ENCODE measurements around the gene ZC3H4.
"Not testable (repeated sequence)": the region's sequence is repeated elsewhere in the genome, so short reads cannot be mapped to it uniquely, and the experiment has no call there.

Gene ZC3H4

DNA sequence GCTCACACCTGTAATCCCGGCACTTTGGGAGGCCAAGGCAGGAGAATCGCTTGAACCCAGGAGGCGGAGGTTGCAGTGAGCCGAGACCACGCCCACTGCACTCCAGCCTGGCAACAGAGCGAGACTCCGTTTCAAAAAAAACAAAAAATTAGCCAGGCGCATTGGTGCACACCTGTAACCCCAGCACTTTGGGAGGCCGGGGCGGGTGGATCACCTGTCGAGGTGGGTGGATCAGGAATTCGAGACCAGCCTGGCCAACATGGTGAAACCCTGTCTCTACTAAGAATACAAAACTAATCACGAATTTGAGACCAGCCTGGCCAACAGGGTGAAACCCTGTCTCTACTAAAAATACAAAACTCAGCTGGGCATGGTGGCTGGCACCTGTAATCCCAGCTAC, 35.2 kb downstream of the ZC3H4 start:
- not testable (repeated sequence) for DNase-seq

DNA sequence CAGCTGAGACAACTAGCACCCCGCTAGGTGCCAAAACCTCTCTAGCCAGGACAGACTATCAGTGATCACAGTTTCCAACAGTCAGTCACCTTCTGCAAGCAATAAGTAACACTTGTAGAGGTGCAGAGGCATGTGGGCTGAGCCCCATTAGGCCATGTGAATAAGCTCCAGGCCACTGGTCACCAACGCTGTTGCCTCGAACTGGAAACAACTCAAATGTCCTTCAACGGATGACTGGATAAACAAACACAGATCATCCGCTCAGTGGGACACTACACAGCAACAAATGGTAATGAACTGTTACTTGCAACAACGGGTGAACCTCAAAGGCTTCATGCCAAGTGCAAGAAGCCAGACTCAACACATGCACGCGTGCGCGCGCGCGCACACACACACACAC, 37.6 kb downstream of the ZC3H4 start:
- DNase-seq = no peak

DNA sequence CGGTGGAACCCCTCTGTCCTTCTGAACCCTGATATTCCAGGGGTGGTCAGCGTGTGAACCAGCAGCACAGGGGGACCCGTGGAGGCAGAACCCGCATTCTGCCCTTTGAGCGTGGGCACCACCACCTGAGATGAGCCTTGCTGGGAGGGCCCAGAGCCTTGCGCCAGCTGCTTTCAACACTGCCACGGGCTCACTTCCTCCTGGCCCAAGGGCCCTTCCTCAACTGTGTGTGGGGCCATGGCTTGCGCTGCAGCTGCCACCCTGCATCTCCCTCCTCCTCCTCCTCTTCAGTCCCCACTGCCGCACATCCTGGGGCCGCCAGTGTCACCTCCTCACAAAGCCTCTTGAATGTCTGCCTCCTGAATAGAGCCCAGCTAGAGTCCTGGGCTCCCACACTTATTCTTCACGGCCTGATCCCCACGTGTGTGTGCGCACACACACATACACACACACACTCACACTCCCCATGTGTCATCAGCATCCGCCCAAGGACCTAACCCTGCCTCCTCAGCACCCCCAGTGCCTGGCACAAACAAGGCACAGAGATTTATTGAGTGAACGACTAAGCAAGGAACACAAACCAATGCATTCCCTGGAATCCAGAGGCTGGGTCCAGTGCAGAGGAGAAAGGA, 38.3 kb downstream of the ZC3H4 start:
- no peak for DNase-seq

DNA sequence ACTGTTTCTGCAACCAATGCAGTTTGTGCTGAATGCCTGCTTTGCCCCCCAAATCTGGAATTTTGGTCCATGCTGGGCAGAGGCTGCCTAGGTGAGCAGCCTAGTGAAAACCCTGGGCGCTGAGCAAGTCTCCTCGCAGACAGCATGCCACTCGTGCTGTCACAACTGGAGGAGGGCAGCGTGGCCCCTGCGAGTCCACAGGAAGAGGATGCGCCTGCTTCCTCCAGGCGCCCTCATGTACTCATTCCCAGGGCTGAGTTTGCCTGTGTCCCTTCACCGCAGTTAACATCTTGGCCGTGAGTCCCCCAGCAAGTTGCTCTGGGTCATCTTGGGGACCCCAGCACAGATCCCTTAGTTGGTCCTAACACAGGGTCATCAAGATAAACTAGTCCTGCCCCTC, 39.0 kb downstream of the ZC3H4 start:
- no peak for DNase-seq

DNA sequence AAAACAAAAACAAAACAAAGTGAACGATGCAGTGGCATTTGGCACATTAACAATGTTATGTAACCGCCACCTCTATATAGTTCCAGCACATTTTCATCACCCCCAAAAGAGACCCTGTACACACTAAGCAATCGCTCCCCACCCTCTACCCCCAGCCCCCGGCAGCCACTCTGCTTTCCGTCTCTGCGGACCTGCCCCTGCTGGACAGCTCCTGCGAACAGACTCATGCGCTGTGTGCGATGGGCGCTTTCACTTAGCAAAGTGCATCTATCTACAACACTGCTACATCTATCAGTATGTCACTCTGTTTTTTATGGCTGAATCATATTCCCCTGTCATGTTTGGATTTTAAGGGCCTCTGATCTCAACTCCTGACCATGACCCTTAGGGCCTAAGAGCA, 40.0 kb downstream of the ZC3H4 start:
- DNase-seq = no peak

DNA sequence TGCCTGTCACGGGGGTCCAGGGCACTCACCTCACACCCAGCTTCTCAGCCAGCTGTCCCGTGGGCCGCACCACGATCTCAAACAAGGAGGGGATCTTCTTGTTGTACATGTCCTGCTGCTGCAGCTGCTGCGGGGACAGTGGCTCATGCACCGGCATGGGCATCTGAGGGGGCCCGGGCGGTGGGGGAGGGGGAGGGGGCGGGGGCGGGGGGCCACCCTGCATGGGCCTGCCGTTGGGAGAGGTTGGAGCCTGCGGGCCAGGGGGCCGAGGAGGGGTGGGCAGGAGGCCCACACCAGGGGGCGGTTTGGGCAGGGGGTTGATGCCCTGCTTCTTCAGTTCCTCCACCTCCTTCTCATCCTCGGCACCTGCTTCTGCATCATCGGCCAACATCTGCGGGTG, 41.3 kb downstream of the ZC3H4 start:
- DNase-seq = no peak

DNA sequence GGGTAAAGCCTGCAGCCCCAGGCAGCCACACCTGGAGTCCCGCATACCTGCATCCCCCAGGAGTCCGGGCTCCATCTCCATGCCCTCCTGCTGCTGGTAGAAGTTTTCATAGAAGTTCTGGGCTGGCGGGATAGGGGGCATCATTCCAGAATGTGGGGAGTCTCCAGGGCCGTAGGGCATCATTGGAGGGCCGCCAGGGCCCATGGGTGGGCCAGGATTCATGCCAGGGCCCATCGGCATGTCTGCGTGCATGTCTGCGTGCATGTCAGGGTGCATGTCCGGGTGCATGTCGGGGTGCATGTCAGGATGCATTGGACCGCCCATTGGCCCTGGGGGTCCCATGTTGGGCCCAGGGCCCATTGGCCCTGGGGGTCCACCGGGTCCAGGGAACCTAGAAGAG, 41.8 kb downstream of the ZC3H4 start:
- no peak for DNase-seq

DNA sequence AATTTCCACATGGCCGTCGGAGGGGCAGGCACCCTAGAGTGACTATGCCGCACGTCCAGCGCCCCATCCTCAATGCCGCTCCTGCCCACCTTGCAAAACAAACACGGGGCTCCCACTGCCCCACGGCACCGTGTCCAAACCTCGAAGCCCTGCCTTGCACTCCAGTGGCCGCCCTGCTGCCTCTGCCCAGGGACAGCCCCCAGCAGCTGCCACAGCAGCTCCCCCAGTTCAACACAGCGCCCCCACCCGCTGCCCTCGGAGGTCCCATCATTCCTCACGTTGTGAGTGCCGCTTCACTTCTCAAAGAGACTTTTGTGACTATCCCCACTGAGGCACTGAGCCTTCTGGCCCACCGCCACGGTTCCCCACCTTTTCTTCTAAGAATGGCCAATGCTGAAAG, 42.8 kb downstream of the ZC3H4 start:
- DNase-seq = no peak

DNA sequence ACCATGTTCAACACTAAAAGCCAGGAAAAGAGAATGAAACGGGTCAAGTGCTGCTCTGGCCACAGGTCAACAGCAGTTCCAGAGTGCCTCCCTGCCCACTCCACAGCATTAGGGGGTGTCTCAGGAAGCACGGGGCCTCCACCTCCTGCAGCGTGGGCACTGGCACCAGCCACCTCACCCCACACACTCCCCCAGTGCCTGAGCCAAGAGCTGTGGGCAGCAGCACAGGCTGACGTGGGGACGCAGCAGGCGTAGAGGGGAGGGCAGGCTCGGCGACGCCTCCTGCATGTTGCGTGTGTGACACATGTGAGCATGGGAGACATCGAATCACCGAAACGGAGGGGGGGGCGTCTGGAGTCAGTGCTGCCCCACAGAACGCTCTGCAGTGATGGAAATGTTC, 43.8 kb downstream of the ZC3H4 start:
- no peak for DNase-seq

DNA sequence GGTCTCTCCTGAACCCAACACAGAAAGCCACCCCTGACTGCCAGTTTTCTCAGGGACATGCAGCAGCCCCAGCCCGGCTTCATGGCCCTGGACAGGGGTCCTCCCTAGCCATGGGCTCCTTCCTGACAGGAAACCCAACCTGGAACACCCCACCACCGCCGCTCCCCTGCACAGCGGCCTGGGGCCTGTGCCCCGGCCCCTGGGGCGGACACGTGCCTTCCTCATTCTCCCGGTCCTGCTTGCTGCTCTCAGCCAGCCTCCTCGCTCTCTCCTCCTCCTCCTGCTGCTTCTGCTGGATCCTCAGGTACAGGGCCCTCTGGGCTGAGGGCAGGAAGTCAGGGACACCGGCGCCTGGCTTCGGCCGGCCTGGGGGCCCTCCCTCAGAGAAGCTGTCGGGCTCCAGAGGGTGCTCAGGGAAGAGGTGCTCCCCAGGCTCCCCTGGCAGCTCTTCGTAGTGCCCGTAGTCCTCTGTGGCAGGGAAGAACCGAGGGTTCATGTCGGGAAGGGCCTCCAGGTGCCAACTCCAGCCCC, 44.6 kb downstream of the ZC3H4 start:
- no peak for DNase-seq

DNA sequence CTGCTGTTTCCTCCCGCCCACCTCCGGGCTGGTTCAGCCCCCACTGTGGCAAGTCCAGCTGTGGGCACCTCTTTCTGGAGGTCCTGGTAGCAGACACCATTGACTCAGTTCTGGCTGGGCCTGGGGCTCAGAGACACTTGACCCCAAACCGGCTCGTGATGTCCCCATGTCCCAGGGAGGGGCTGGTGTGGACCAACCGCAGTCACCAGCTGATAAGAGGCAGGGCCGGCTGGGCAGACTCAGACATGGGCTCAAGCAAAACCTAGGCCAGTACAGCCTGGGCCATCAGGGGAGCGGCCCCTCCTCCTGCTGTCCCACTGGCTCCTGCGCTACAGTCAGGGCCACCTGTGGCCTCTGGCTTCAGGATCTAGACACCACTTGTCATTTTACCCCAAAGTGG, 45.3 kb downstream of the ZC3H4 start:
- no peak for DNase-seq

DNA sequence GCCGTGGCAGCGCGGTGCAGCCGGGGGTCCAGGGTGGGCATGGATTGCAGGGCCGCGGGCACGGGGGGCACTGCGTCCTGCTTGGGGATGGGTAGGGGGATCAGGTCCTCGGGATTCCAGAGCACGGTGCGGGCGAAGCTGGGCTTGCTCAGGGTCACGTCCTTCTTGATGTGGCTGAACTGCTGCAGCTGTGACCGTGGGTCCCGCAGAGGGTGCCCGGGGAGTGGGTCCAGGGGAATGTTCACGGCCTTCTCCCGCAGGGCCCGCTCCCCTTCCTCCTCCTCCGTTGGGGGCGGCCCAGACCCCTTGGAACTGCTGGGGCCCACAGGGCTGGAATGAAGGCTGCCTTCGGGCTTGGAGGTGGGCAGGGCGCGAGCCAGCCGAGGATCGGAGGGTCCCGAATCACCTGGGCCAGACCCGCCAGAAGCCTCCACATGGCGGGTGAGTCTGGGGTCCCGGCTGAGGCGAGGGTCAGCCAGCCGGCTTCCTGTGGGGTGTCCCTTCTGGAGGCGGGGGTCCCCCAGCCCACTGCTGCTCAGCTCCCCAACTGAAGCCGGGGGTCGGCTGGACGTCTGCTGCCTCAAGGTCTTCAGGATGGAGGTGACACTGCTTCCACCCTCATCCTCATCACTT, 46.2 kb downstream of the ZC3H4 start:
- no peak for DNase-seq

DNA sequence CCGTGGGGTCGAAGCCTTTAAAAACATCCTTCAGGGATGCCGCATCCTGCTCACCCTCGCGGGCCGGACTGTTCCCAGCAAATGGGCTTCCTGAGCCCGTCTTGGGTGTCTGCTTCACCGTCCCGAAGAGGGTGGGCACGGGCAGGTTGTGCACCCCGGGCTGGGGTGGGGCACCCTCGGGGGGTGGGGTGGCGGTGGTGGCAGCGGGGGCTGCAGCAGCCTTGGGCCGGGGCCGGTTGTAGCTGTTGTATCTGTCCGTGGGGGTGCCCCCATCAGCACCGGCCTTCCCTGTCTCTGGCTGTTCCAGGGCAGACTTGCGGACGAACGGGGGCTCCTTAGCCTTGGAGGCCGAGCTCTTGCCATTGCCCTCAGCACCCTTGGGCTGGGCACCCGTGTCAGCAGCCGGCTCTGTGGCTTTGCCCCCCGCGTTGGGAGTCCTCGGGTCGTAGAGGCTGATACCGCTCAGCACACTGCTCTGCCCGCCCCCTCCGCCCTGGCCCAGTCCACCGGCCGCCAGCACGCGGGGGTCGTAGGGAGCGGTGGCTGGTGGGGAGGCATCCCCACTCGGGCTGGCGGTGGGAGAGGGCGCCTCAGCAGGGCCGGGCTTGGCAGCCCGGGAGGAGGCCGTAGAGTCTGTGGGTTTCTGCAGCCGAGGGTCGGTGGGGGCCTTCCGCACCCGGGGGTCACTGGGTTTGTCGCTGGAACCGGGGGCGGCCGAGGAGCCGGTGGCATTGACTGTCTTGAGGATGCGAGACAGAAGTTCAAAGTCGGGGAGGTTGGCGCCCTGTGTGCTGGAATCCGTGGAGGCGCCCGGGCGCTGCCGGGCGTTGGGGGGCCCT, 47.0 kb downstream of the ZC3H4 start:
- DNase-seq = no peak

DNA sequence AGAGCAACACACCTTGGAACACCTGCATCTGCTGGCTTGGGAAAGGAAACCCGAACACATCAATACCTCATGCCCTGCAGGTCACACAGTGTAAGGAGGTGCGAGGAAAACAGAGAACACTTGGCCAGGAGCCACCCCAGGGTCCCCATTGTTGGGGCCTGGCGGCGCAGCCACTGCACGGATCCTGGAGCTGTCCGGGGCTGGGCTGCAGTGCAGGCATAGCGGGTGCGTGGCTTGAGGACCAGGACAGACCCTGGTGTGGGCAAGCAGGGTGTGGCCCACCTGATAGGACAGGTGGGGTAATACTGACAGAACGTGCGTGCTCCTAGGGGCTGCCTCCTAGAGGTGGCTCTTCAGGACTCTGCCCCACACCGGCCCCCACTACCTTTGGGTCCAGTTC, 48.3 kb downstream of the ZC3H4 start:
- DNase-seq = no peak

DNA sequence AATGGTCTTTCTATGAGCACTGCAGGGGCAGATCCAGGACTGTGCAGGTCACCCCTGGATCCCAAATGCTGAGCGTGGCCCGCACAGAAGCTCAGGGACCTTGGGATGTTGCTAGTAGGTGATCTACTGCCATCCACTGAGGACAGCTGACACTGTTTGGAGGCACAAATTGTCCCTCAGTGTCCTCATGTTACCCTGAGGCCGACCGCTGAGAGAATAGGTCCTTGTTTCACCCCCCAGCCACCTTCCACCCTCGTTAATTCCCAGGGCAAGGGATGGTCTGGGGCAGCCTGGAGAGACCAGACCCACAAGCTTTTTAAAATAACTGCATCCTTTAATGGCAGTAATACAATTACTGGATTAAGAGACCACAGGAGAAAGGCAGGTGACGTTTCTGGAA, 49.7 kb downstream of the ZC3H4 start:
- no peak for DNase-seq

DNA sequence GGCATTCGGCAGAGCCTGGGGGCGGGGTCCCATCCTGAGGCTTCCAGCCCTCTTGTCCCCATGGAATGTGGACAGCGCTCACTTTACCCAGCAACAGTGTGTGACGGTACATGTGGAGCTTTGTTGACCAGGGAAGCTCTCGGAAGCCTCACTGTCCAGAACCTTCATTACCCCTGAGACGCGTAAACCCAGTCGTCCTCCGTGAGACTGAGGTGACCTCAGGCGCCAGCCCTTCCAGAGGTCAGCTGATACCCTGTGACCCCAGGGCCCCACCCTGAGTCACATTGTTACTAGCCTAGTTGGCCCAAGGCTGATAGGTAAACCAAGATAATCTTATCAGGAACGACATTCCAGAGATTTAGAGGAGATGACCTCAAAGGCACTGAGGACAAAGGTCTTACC, 55.0 kb downstream of the ZC3H4 start:
- no peak for DNase-seq

DNA sequence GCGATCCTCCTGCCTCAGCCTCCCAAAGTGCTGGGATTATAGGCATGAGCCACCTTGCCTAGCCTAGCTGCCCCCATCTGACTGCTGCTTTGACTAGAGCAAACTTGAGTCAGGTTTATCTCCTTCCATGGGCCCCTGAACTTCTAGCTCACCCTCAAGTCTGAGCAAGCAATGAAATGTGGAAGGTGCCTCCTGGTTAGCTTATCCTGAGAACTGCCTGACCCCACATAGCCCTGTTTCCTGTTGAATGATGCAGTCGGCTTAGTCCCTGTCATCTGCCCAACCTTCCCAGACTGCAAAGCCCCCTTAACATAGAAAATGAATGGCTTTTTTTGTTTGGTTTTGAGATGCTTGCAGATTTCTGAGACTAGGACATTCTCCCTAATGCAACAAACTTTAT, 56.2 kb downstream of the ZC3H4 start:
- DNase-seq = no peak

DNA sequence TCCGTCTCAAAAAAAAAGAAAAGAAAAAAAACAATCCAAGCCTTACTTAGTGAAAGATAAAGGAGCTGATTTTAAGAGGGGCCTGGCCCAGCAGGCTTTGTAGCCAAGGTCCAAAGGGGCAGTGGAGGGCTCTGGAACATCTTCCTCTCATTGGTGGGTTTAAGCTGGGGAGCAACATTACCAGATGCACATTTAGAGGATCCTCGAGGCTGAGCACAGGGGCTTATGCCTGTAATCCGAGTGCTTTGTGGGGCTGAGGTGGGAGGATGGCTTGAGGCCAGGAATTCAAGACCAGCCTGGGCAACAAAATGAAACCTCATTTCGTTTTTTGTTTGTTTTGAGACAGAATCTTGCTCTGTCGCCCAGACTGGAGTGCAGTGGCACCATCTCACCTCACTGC, 57.2 kb downstream of the ZC3H4 start:
- DNase-seq = no peak

DNA sequence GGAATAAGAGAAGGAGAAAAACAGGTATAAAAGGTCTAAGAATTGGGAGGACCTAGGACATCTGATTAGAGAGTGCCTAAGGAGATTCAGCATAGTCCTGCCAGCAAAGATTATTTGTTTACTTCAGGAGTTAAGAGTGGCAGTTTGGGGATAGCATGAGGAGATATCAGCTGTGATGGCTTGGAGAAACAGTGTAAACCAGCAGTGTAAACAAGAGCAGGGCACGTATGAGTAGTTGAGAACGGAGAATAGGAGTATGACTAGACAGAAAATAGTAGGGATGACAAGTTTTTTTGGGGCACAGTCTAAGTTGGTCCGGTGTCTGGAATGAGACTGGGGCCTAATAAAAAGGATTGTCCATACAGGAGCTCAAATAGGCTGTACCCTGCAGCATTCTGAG, 63.0 kb downstream of the ZC3H4 start:
- not testable (repeated sequence) for DNase-seq

DNA sequence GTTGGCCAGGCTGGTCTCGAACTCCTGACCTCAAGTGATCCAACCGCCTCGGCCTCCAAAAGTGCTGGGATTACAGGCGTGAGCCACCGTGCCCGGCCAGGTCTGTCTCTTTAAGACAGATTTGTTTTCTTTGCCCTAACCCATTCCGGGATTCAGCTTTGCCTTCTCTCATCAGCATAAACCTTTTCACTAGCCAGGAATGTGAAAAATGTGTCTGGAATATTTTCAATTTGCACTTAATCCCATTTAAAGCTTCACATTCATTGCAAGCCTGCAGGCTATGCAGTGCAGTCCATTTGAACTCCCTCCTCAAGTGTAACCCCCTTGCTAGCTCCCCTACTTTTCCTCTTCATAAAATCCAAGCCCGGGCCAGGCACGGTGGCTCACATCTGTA, 64.3 kb downstream of the ZC3H4 start:
- no peak for DNase-seq

DNA sequence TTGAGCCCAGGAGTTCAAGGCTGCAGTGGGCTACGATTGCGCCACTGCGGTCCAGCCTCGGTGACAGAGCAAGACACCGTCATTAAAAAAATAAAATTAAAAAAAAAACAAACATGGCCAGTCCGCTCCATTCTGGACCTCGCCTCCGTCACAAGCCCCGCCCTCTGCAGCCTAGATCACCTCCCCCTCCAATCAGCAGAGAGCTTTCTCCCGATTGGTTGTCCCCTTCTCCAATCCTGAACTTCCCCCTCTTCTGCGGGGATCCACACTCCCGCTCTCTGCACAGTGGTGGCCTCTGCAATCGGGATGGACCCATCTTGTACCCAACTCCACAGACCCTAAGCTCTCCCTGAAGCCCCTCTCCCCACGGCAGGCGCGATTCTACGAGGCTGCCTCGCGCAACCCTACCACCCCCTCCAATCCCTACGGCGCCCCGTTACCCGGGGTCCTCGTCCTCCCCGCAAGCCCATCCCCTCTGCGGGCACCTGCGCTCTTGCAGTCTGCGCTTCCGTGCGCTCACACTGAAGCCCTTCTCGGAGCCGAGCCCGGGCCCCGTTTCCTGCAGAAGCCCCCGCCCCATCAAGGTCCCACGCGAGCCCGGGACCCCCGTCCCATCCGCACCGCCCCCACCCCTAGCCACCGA, 65.7 kb downstream of the ZC3H4 start:
- peak; percentile 84 to 85 for DNase-seq

DNA sequence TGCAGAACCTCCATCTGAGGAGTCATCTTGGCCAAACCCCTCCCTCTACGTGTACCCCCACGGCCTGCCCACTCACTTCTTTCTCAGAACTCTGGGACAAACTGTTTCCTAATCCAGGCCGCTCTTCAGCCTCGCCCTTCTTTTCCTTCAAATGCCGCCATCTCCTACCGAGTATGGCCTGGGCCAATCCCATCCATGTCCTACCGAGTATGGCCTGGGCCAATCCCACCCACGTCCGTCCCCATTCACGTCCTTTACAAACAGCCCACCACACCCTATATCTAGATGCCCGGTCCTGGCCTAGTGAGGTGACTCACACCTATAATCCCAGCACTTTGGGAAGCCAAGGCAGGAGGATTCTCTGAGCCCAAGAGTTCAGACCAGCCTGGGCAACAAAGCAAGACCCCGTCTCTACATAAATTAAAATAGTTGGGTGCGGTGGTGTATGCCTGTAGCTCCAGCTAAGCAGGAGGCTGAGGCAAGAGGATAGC, 66.3 kb downstream of the ZC3H4 start:
- no peak for DNase-seq

DNA sequence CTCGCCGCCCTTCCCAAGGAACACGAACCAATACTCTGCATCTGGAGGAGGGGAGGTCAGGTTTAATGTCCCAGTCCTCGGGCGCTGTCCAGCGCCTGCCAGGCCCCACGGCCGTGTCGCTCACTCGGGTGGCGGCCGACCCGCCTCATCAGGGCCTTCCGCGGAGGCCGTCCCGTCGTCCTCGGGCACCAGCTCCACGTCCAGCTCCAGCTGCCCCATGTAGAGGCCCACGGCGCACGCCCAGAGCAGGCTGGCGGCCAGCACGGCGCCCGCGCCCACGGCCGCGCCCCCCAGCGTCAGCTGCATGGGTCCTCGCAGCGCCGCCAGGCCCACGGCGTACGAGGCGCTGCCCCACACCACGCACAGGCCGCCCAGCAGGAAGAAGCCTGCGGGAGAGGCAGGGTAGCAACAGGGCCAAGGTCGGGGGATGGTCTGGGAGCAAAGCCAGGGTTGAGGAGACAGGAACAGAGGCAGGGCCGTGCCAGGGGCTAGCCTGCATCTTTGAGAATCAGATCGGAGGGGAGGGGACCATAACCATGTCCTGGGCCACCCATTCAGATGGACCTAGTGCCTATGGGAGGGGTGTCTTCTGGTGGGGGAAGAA, 67.6 kb downstream of the ZC3H4 start:
- no peak for DNase-seq

All from SHP77 (cell line).